K562 (cell line): ENCODE results near the gene ZC3H8. TPM values are rescaled to one million over a fixed set of nuclear protein-coding genes. Genes with fewer than 3 reads are reported as not detected.

Source experiments
- GTF2F1 ChIP-seq: IDR thresholded peaks from 2 replicates; pipeline ENCODE4 v1.6.1; 2011; ENCODE audit warnings: low read depth, low read length, improper control_type of control experiment
- MGA ChIP-seq: fragments of 450-650 bp; IDR thresholded peaks from 2 replicates; pipeline ENCODE4 v1.6.1; 2016; ENCODE audit warnings: mild to moderate bottlenecking, moderate library complexity
- POU5F1 ChIP-seq: fragments of 150-350 bp; IDR thresholded peaks from 2 replicates; pipeline ENCODE4 v1.6.1; 2014; ENCODE audit warnings: borderline replicate concordance, low read length, low read depth, mild to moderate bottlenecking; ENCODE audit not compliant: partially characterized antibody
- TCF3 ChIP-seq: sonication (generic); formaldehyde crosslinking; IDR thresholded peaks from 2 replicates; pipeline ENCODE4 v1.4.0; 2020; ENCODE audit warnings: mild to moderate bottlenecking, missing genetic modification reagents
- TRIM28 ChIP-seq: fragments of 450-650 bp; IDR thresholded peaks from 2 replicates; pipeline ENCODE4 v1.6.1; 2017
- ZBTB40 ChIP-seq, 2 experiments: fragments of 450-650 bp in 1 of 2; sonication (generic) in 1 of 2; formaldehyde crosslinking in 1 of 2; IDR thresholded peaks; 2 replicates each; pipeline versions ENCODE4 v1.7.1 to v1.9.0; 2016 to 2022; ENCODE audit warnings: inconsistent platforms in 1 of 2, mild to moderate bottlenecking in 1 of 2, missing genetic modification reagents in 1 of 2
- polyA plus RNA-seq, 8 experiments: library from polyadenylated mRNA; depleted of rRNA in 4 of 8; stranded (reverse) in 5 of 8; unstranded in 3 of 8; fragments of >200 nt; fragmentation: Nextera tagmentation in 2 of 8; fragmentation: Illumina TruSeq in 1 of 8; extraction: Ambion mirVana in 2 of 8; extraction: Trizol in 1 of 8; gene quantifications; 2 replicates each; pipeline versions ENCODE4 v1.2.1 to v1.2.3, GENCODE V29; 2011 to 2014; ENCODE audit warnings: inconsistent platforms in 1 of 8, missing spikeins in 1 of 8
- total RNA-seq, 7 experiments: library from RNA; depleted of rRNA in 6 of 7; stranded (reverse); fragments of >200 nt in 6 of 7; fragmentation: Illumina TruSeq in 2 of 7; extraction: Trizol in 2 of 7; gene quantifications; 2 replicates each; pipeline versions ENCODE4 v1.2.1 to v1.2.3, GENCODE V29; 2011 to 2021; ENCODE audit warnings: low replicate concordance in 1 of 7

ZC3H8 gene
- total and polyA plus RNA-seq, 9 of the 15 experiments (the other 6 are each of a cell fraction or from before 2014, with no cell fraction given): 11.6 to 41.5 (median 27.5) TPM

- TF ChIP-seq MGA: peak; percentile 23; the same call in 1 of the 2 replicates
- no peak for TF ChIP-seq POU5F1
- peak; percentile 37; the same call in 1 of the 2 replicates for TF ChIP-seq TRIM28
- TF ChIP-seq TCF3 (CRISPR knock-in tag): peak; percentile 35; the same call in 1 of the 2 replicates
- TF ChIP-seq ZBTB40 (IDR thresholded peaks at IDR 0.05): peak; percentile 68
- TF ChIP-seq ZBTB40 (CRISPR knock-in tag; IDR thresholded peaks at IDR 0.05): no peak; the same call in 1 of the 2 replicates
- TF ChIP-seq GTF2F1: peak; percentile 84; the same call in 1 of the 2 replicates
Observed at GRCh38 chr2:112275311-112275886, 20.6 kb upstream of the ZC3H8 start, which contains the start of gene ZC3H6 (continued).
